HCT116 (cell line): ENCODE measurements around the gene KLF2. TPM values are rescaled to one million over a fixed set of nuclear protein-coding genes. Genes with fewer than 3 reads are reported as not detected.

Source experiments
- ATAC-seq: fragments of 200-7000 bp; cut with Tn5 transposase; 2 replicates; pipeline ENCODE4 v1.9.1; 2020; ENCODE audit warnings: mild to moderate bottlenecking, moderate library complexity
- BruUV-seq: library from RNA; stranded (reverse); fragments of 400-500 nt; replicated peaks from 2 replicates; lab custom pipeline; 2021; lab: Mats Ljungman, UMichigan
- CTCF ChIA-PET: fragments of 300-600 bp; sonication (Branson Sonifier 250); formaldehyde crosslinking; loops from one replicate; lab custom pipeline; 2021; ENCODE audit warnings: antibody characterized with exemption; lab: Charles Lee
- POLR2A ChIA-PET: fragments of 300-600, 350-600 bp; sonication (Branson Sonifier 250); formaldehyde crosslinking; loops from one replicate; lab custom pipeline; 2021; ENCODE audit warnings: antibody characterized with exemption; lab: Charles Lee
- RAD21 ChIA-PET, 2 experiments: fragments of 300-600 bp; sonication (Branson Sonifier 250); formaldehyde crosslinking; loops; one replicate each; lab custom pipeline; 2023; ENCODE audit warnings: low total read pairs in 2 of 2; ENCODE audit not compliant: uncharacterized antibody in 2 of 2, unreplicated experiment in 2 of 2, low non-redundant PET in 1 of 2; lab: Charles Lee
- DNase-seq: peaks from one replicate; pipeline ENCODE4 v3.0.0-alpha.2; 2010; ENCODE audit warnings: low read depth, low spot score
- H2AFZ ChIP-seq: fragments of 200-600 bp; shearing (Covaris generic), sonication (generic); 2 replicates; pipeline ENCODE4 v1.6.1; 2017; ENCODE audit warnings: low read depth, mixed run types, mixed read lengths, antibody characterized with exemption, low read length; ENCODE audit not compliant: poor library complexity, severe bottlenecking
- H3K27ac ChIP-seq: 2 replicates; pipeline ENCODE4 v1.5.1; 2012; ENCODE audit warnings: low read depth, low read length
- H3K27me3 ChIP-seq: fragments of 200-600 bp; sonication (generic); 2 replicates; pipeline ENCODE4 v1.6.1; 2016; ENCODE audit warnings: mixed run types, low read length, mixed read lengths; ENCODE audit not compliant: insufficient read depth
- H3K36me3 ChIP-seq, 2 experiments: fragments of 200-500 bp in 1 of 2; fragments of 200-600 bp in 1 of 2; sonication (Bioruptor generic) in 1 of 2; sonication (generic) in 1 of 2; 2 replicates each; pipeline versions ENCODE4 v1.5.1 to v1.6.1; 2014 to 2016; ENCODE audit warnings: low read length in 2 of 2, inconsistent platforms in 1 of 2, mixed read lengths in 1 of 2, mixed run types in 1 of 2; ENCODE audit not compliant: insufficient read depth in 2 of 2, control insufficient read depth in 1 of 2
- H3K4me1 ChIP-seq, 2 experiments: fragments of 200-600 bp in 1 of 2; sonication (generic) in 1 of 2; 2 replicates each; pipeline versions ENCODE4 v1.5.1 to v1.6.1; 2012 to 2017; ENCODE audit warnings: low read length in 2 of 2, inconsistent platforms in 1 of 2, mild to moderate bottlenecking in 1 of 2, mixed read lengths in 1 of 2, mixed run types in 1 of 2, moderate library complexity in 1 of 2; ENCODE audit not compliant: insufficient read depth in 2 of 2, control insufficient read depth in 1 of 2
- H3K4me2 ChIP-seq: fragments of 200-600 bp; sonication (generic); 2 replicates; pipeline ENCODE4 v1.6.1; 2017; ENCODE audit warnings: mixed run types, low read length, mixed read lengths
- H3K4me3 ChIP-seq, 2 experiments: fragments of 200-600 bp in 1 of 2; sonication (generic) in 1 of 2; replicated peaks in 1 of 2; 2 replicates each; pipeline ENCODE4 v1.5.1; 2011 to 2016; ENCODE audit warnings: low read length in 2 of 2, control low read depth in 1 of 2, low read depth in 1 of 2, mild to moderate bottlenecking in 1 of 2, mixed read lengths in 1 of 2, mixed run types in 1 of 2
- H3K79me2 ChIP-seq: fragments of 200-600 bp; sonication (generic); 2 replicates; pipeline ENCODE4 v1.6.1; 2017; ENCODE audit warnings: mild to moderate bottlenecking, mixed run types, low read length, moderate library complexity, mixed read lengths; ENCODE audit not compliant: insufficient read depth
- H3K9ac ChIP-seq: fragments of 200-600 bp; sonication (generic); 2 replicates; pipeline ENCODE4 v1.6.1; 2016; ENCODE audit warnings: low read length, mixed read lengths
- H3K9me2 ChIP-seq: fragments of 200-600 bp; sonication (generic), shearing (Covaris generic); 2 replicates; pipeline ENCODE4 v1.6.1; 2017; ENCODE audit warnings: mixed run types, mild to moderate bottlenecking, moderate library complexity; ENCODE audit not compliant: insufficient read depth
- H3K9me3 ChIP-seq, 2 experiments: fragments of 200-500 bp in 1 of 2; fragments of 200-600 bp in 1 of 2; sonication (Bioruptor generic) in 1 of 2; sonication (generic) in 1 of 2; 2 replicates each; pipeline ENCODE4 v1.6.1; 2014 to 2017; ENCODE audit warnings: low read length in 2 of 2, mixed read lengths in 2 of 2, inconsistent platforms in 1 of 2, low read depth in 1 of 2, mild to moderate bottlenecking in 1 of 2, mixed run types in 1 of 2, moderate library complexity in 1 of 2; ENCODE audit not compliant: control insufficient read depth in 1 of 2, insufficient read depth in 1 of 2
- H4K20me1 ChIP-seq: fragments of 200-600 bp; sonication (generic), shearing (Covaris generic); 2 replicates; pipeline ENCODE4 v1.6.1; 2017; ENCODE audit warnings: mixed run types, mild to moderate bottlenecking, moderate library complexity; ENCODE audit not compliant: insufficient read depth
- ATF3 ChIP-seq: IDR thresholded peaks from 2 replicates; pipeline ENCODE4 v1.6.1; 2012
- CTCF ChIP-seq, 3 experiments: fragments of 200-600 bp in 1 of 3; sonication (generic) in 1 of 3; IDR thresholded peaks in 2 of 3; conservative IDR thresholded peaks in 1 of 3; 2 replicates each; pipeline ENCODE4 v1.5.1; 2012 to 2017; ENCODE audit warnings: low read depth in 2 of 3, low read length in 2 of 3, antibody characterized with exemption in 1 of 3, borderline replicate concordance in 1 of 3, control low read depth in 1 of 3, mild to moderate bottlenecking in 1 of 3, mixed read lengths in 1 of 3, mixed run types in 1 of 3, moderate library complexity in 1 of 3; ENCODE audit not compliant: insufficient read depth in 1 of 3
- EGR1 ChIP-seq: IDR thresholded peaks from 2 replicates; pipeline ENCODE4 v1.6.1; 2012; ENCODE audit warnings: low read depth
- EZH2 ChIP-seq: fragments of 200-600 bp; sonication (generic); IDR thresholded peaks from 2 replicates; pipeline ENCODE4 v1.6.1; 2017; ENCODE audit warnings: antibody characterized with exemption, mixed run types
- EZH2phosphoT487 ChIP-seq: fragments of 200-600 bp; IDR thresholded peaks from 2 replicates; pipeline ENCODE4 v1.6.1; 2018; ENCODE audit warnings: antibody characterized with exemption, borderline replicate concordance
- JUND ChIP-seq: IDR thresholded peaks from 2 replicates; pipeline ENCODE4 v1.6.1; 2012
- REST ChIP-seq: IDR thresholded peaks from 2 replicates; pipeline ENCODE4 v1.6.1; 2012; ENCODE audit warnings: low read depth
- SIN3A ChIP-seq: IDR thresholded peaks from 2 replicates; pipeline ENCODE4 v1.6.1; 2012; ENCODE audit warnings: low read depth
- SRF ChIP-seq: IDR thresholded peaks from 2 replicates; pipeline ENCODE4 v1.6.1; 2012; ENCODE audit warnings: low read depth
- TCF7L2 ChIP-seq: IDR thresholded peaks from 2 replicates; pipeline ENCODE4 v1.7.0; 2011; ENCODE audit warnings: borderline replicate concordance, inconsistent platforms; ENCODE audit not compliant: insufficient read depth, insufficient read length; ENCODE audit errors: extremely low read depth
- YY1 ChIP-seq: IDR thresholded peaks from 2 replicates; pipeline ENCODE4 v1.6.1; 2011; ENCODE audit warnings: low read length, low read depth, moderate library complexity, mild to moderate bottlenecking; ENCODE audit not compliant: insufficient replicate concordance; ENCODE audit errors: extremely low read depth
- ZBTB33 ChIP-seq: IDR thresholded peaks from 2 replicates; pipeline ENCODE4 v1.6.1; 2011; ENCODE audit warnings: mild to moderate bottlenecking, low read length, moderate library complexity; ENCODE audit not compliant: insufficient replicate concordance; ENCODE audit errors: extremely low read depth
- ZFX ChIP-seq: fragments of 450-650 bp; IDR thresholded peaks from 2 replicates; pipeline ENCODE4 v1.6.1; 2017
- ZNF274 ChIP-seq: fragments of 200-500 bp; sonication (Bioruptor generic); IDR thresholded peaks from 2 replicates; pipeline ENCODE4 v1.6.1; 2014; ENCODE audit warnings: mild to moderate bottlenecking, low read depth, low read length, inconsistent platforms
- intact Hi-C: fragments of 100-400 bp; cut with micrococcal nuclease; formaldehyde crosslinking; loops from 2 replicates; pipeline ENCODE4 v1.10.0; 2022
- total RNA-seq: library from RNA; stranded (reverse); gene quantifications from one replicate; pipeline ENCODE4 v1.2.1, GENCODE V29; 2021; ENCODE audit not compliant: unreplicated experiment

The KLF2 gene
- total RNA-seq, 1 experiment from 2014 or later = 39.4 TPM

- Histone ChIP-seq H3K9me3 (no peaks in the 10 kb centered on the region), H3K27ac (no peak overlapping the region), H3K9ac (no peak overlapping the region), H4K20me1 (no peaks in the 10 kb centered on the region), H3K36me3 (peaks cover 0 to 8% of the 10 kb centered on the region in 2 experiments; a peak in 2 of 4 replicates), H3K9me2 (no peaks in the 10 kb centered on the region), H3K27me3 (no peaks in the 10 kb centered on the region), H3K4me1 (no peaks in the 10 kb centered on the region), H2AFZ (no peak overlapping the region), H3K4me2 (no peak overlapping the region), H3K4me3 (no peak overlapping the region), H3K79me2 (no peaks in the 10 kb centered on the region)
- TF ChIP-seq SRF = no peak
- no peak for TF ChIP-seq ZBTB33
- no peak for TF ChIP-seq JUND
- TF ChIP-seq ATF3 = no peak
- TF ChIP-seq SIN3A = no peak
- TF ChIP-seq ZFX = no peak
- no peak for TF ChIP-seq ZNF274
- TF ChIP-seq REST = no peak
- TF ChIP-seq TCF7L2 = no peak
- TF ChIP-seq EZH2 = no peak
- no peak for TF ChIP-seq YY1
- TF ChIP-seq EZH2phosphoT487 = no peak
- no peak for TF ChIP-seq EGR1
- no peak for TF ChIP-seq CTCF (IDR thresholded peaks at IDR 0.05 in 2 of 3, conservative IDR thresholded peaks at IDR 0.05 in 1 of 3; ENCODE audit: borderline replicate concordance in 1 of 3, insufficient read depth in 1 of 3, low read depth in 2 of 3, low read length in 2 of 3)
- BruUV-seq = no TSS peak
- DNase-seq (no peak), ATAC-seq (no peak)
- ChIA-PET POLR2A (no interaction called here), RAD21 (no interaction called here), CTCF (no interaction called here)
- intact Hi-C loops = no loop called here
These were observed 47.7 kb downstream of the KLF2 start for GRCh38 chr19:16372065-16372915.
